H1 (cell line): ENCODE results near the gene DDR1.

Source experiments
- CEBPB ChIP-seq: IDR thresholded peaks from 2 replicates; pipeline ENCODE4 v1.6.1; 2012; ENCODE audit warnings: low read depth, low read length
- POLR2A ChIP-seq, 2 experiments: IDR thresholded peaks; 1 replicate in 1 of 2; 2 replicates in 1 of 2; pipeline ENCODE4 v1.6.1; 2011; ENCODE audit warnings: low read depth in 2 of 2, low read length in 2 of 2, mild to moderate bottlenecking in 2 of 2; ENCODE audit errors: control extremely low read depth in 1 of 2
- RAD21 ChIP-seq, 2 experiments: IDR thresholded peaks in 1 of 2; conservative IDR thresholded peaks in 1 of 2; 2 replicates each; pipeline ENCODE4 v1.6.1; 2011; ENCODE audit warnings: low read depth in 2 of 2, low read length in 2 of 2, improper control_type of control experiment in 1 of 2, inconsistent platforms in 1 of 2, mild to moderate bottlenecking in 1 of 2, moderate library complexity in 1 of 2
- SIN3A ChIP-seq, 2 experiments: IDR thresholded peaks in 1 of 2; conservative IDR thresholded peaks in 1 of 2; 2 replicates each; pipeline ENCODE4 v1.6.1; 2011 to 2012; ENCODE audit warnings: low read length in 2 of 2, improper control_type of control experiment in 1 of 2, low read depth in 1 of 2, mild to moderate bottlenecking in 1 of 2
- TF ChIP-seq, protein P1 (sequence below), 3 experiments: IDR thresholded peaks; 1 replicate in 2 of 3; 2 replicates in 1 of 3; pipeline versions ENCODE4 v1.5.1 to v1.6.1; 2011; ENCODE audit warnings: low read length in 3 of 3, mild to moderate bottlenecking in 3 of 3, inconsistent platforms in 2 of 3, low read depth in 1 of 3, moderate library complexity in 1 of 3; ENCODE audit not compliant: insufficient read depth in 1 of 3; ENCODE audit errors: control extremely low read depth in 1 of 3

DNA sequence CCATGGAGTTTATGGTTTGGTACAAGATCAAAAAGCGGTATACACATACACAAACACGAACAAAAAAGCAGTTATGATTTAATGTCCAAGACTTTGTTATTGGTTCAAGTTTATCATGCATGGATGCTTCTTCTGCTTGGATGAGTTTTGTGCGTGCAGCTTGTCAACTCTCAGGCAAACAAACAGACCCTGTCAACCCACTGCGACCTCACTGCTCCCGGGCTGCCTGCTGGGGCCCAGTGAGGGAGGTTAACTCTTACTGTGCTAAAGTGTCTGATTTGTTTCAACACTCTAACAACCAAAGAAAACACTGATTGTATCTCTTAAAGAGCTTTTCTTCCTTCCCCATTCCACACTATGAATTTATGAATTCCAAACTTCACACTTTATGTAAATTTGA is 26.8 kb upstream of the DDR1 start:
- no peak for TF ChIP-seq CEBPB
- TF ChIP-seq, protein P1, sequence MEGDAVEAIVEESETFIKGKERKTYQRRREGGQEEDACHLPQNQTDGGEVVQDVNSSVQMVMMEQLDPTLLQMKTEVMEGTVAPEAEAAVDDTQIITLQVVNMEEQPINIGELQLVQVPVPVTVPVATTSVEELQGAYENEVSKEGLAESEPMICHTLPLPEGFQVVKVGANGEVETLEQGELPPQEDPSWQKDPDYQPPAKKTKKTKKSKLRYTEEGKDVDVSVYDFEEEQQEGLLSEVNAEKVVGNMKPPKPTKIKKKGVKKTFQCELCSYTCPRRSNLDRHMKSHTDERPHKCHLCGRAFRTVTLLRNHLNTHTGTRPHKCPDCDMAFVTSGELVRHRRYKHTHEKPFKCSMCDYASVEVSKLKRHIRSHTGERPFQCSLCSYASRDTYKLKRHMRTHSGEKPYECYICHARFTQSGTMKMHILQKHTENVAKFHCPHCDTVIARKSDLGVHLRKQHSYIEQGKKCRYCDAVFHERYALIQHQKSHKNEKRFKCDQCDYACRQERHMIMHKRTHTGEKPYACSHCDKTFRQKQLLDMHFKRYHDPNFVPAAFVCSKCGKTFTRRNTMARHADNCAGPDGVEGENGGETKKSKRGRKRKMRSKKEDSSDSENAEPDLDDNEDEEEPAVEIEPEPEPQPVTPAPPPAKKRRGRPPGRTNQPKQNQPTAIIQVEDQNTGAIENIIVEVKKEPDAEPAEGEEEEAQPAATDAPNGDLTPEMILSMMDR (IDR thresholded peaks at IDR 0.05; ENCODE audit: control extremely low read depth in 1 of 3, insufficient read depth in 1 of 3, low read depth in 1 of 3, low read length in 3 of 3) = no peak
- no peak for TF ChIP-seq RAD21 (IDR thresholded peaks at IDR 0.05 in 1 of 2, conservative IDR thresholded peaks at IDR 0.05 in 1 of 2; ENCODE audit: low read depth in 2 of 2, low read length in 2 of 2)
- TF ChIP-seq POLR2A (IDR thresholded peaks at IDR 0.05; ENCODE audit: control extremely low read depth in 1 of 2, low read depth in 2 of 2, low read length in 2 of 2) = no peak
- no peak for TF ChIP-seq SIN3A (conservative IDR thresholded peaks at IDR 0.05 in 1 of 2, IDR thresholded peaks at IDR 0.05 in 1 of 2; ENCODE audit: low read depth in 1 of 2, low read length in 2 of 2)
